ENCODE results near the gene SETD2.
"Not testable (repeated sequence)": the region's sequence is repeated elsewhere in the genome, so short reads cannot be mapped to it uniquely, and the experiment has no call there.

SETD2 gene

GRCh38 chr3:47034868-47035489, 128.9 kb downstream of the SETD2 start:
- DNase-seq (ENCODE audit: low spot score) = no peak

GRCh38 chr3:47031041-47031440, 132.9 kb downstream of the SETD2 start:
- not testable (repeated sequence) for DNase-seq (ENCODE audit: low spot score)

GRCh38 chr3:47028667-47029066, 135.2 kb downstream of the SETD2 start:
- no peak for DNase-seq (ENCODE audit: low spot score)

GRCh38 chr3:47028146-47028545, 135.8 kb downstream of the SETD2 start:
- no peak for DNase-seq (ENCODE audit: low spot score)

GRCh38 chr3:47026432-47026831, 137.5 kb downstream of the SETD2 start:
- DNase-seq (ENCODE audit: low spot score) = not testable (repeated sequence)

- DNase-seq (ENCODE audit: low spot score) = no peak
Observed at GRCh38 chr3:47024932-47025331, 139.0 kb downstream of the SETD2 start.

GRCh38 chr3:47022641-47023071, 141.3 kb downstream of the SETD2 start:
- DNase-seq (ENCODE audit: low spot score) = no peak

- no peak for DNase-seq (ENCODE audit: low spot score)
Observed at GRCh38 chr3:47020311-47020710, 143.6 kb downstream of the SETD2 start.

GRCh38 chr3:47019201-47019600, 144.7 kb downstream of the SETD2 start:
- DNase-seq (ENCODE audit: low spot score) = no peak

- no peak for DNase-seq (ENCODE audit: low spot score)
Observed at GRCh38 chr3:47018269-47018611, 145.7 kb downstream of the SETD2 start.

GRCh38 chr3:47017504-47018268, 146.2 kb downstream of the SETD2 start:
- DNase-seq (ENCODE audit: low spot score) = no peak

GRCh38 chr3:47016934-47017435, 146.9 kb downstream of the SETD2 start:
- DNase-seq (ENCODE audit: low spot score) = no peak

GRCh38 chr3:47016086-47016933, 147.6 kb downstream of the SETD2 start:
- DNase-seq (ENCODE audit: low spot score) = no peak

GRCh38 chr3:47015151-47015550, 148.8 kb downstream of the SETD2 start:
- DNase-seq (ENCODE audit: low spot score) = no peak

GRCh38 chr3:47014036-47014435, 149.9 kb downstream of the SETD2 start:
- DNase-seq (ENCODE audit: low spot score) = no peak

- no peak for DNase-seq (ENCODE audit: low spot score)
Observed at GRCh38 chr3:47013231-47013630, 150.7 kb downstream of the SETD2 start.

GRCh38 chr3:47012342-47013230, 151.3 kb downstream of the SETD2 start:
- no peak for DNase-seq (ENCODE audit: low spot score)

- no peak for DNase-seq (ENCODE audit: low spot score)
Observed at GRCh38 chr3:47011371-47011770, 152.5 kb downstream of the SETD2 start.

GRCh38 chr3:47010910-47011309, 153.0 kb downstream of the SETD2 start:
- DNase-seq (ENCODE audit: low spot score) = no peak

- DNase-seq (ENCODE audit: low spot score) = no peak
Observed at GRCh38 chr3:47010111-47010712, 153.7 kb downstream of the SETD2 start.

All from germinal center (tissue), 1 donor.